Esophagus squamous epithelium (tissue), 5 donors: Measurements from ENCODE around the gene LONRF2. TPM values are rescaled to one million over a fixed set of nuclear protein-coding genes. Genes with fewer than 3 reads are reported as not detected.
"Not testable (repeated sequence)": the region's sequence is repeated elsewhere in the genome, so short reads cannot be mapped to it uniquely, and the experiment has no call there.

Experiments
- DNase-seq: peaks from one replicate; lab custom pipeline; 2025; lab: John Stamatoyannopoulos, UW
- H3K27ac ChIP-seq, 4 donors: fragments of 200-600 bp; sonication (generic); one replicate each; pipeline ENCODE4 v1.5.1; 2016 to 2019; ENCODE audit warnings: mild to moderate bottlenecking in 1 of 4
- H3K27me3 ChIP-seq, 4 donors: fragments of 200-600 bp; sonication (generic); 1 replicate in 3 of 4; 2 replicates in 1 of 4; pipeline versions ENCODE4 v1.5.1 to v1.6.0; 2017 to 2021; ENCODE audit warnings: antibody characterized with exemption in 1 of 4
- H3K36me3 ChIP-seq, 3 donors: fragments of 200-600 bp; sonication (generic); one replicate each; pipeline ENCODE4 v1.5.1; 2016 to 2019
- H3K4me1 ChIP-seq, 3 donors: fragments of 200-600 bp; sonication (generic); one replicate each; pipeline ENCODE4 v1.5.1; 2017 to 2019
- H3K4me3 ChIP-seq, 4 donors: fragments of 200-600 bp; sonication (generic); 1 replicate in 3 of 4; 2 replicates in 1 of 4; pipeline ENCODE4 v1.5.1; 2016 to 2019; ENCODE audit warnings: mild to moderate bottlenecking in 2 of 4, moderate library complexity in 1 of 4
- H3K9me3 ChIP-seq, 3 donors: fragments of 200-600 bp; sonication (generic); one replicate each; pipeline ENCODE4 v1.5.1; 2016 to 2019
- CTCF ChIP-seq, 6 experiments: fragments of 450-650 bp in 4 of 6; fragments of 200-600 bp in 2 of 6; sonication (generic) in 2 of 6; IDR thresholded peaks; one replicate each; pipeline ENCODE4 v1.5.1; 2016 to 2019; ENCODE audit warnings: antibody characterized with exemption in 6 of 6, mild to moderate bottlenecking in 4 of 6, moderate library complexity in 4 of 6
- POLR2A ChIP-seq, 4 donors: fragments of 450-650 bp; IDR thresholded peaks; one replicate each; pipeline ENCODE4 v1.6.1; 2017; ENCODE audit warnings: antibody characterized with exemption in 4 of 4, mild to moderate bottlenecking in 4 of 4, moderate library complexity in 3 of 4
- WGBS, 2 donors: methylation state at CpG; one replicate each; pipeline ENCODE4 v1.1.5; 2018; 5-methylcytosine and 5-hydroxymethylcytosine counted together
- intact Hi-C: fragments of 100-400 bp; cut with DNase I; formaldehyde crosslinking; loops from one replicate; pipeline ENCODE4 v1.15.0; 2022
- total RNA-seq, 4 donors: library from RNA; depleted of rRNA; stranded (reverse); fragments of >200 nt; gene quantifications; one replicate each; pipeline ENCODE4 v1.1.0, GENCODE V29; 2016
- donor health status: DM: yes; HTN: yes; CAD: no.

Gene LONRF2
- 1 to 10 TPM in 2 of 4 donors, under 1 TPM in 2; 0.42 to 6.1 (median 1.0) TPM for total RNA-seq

DNA sequence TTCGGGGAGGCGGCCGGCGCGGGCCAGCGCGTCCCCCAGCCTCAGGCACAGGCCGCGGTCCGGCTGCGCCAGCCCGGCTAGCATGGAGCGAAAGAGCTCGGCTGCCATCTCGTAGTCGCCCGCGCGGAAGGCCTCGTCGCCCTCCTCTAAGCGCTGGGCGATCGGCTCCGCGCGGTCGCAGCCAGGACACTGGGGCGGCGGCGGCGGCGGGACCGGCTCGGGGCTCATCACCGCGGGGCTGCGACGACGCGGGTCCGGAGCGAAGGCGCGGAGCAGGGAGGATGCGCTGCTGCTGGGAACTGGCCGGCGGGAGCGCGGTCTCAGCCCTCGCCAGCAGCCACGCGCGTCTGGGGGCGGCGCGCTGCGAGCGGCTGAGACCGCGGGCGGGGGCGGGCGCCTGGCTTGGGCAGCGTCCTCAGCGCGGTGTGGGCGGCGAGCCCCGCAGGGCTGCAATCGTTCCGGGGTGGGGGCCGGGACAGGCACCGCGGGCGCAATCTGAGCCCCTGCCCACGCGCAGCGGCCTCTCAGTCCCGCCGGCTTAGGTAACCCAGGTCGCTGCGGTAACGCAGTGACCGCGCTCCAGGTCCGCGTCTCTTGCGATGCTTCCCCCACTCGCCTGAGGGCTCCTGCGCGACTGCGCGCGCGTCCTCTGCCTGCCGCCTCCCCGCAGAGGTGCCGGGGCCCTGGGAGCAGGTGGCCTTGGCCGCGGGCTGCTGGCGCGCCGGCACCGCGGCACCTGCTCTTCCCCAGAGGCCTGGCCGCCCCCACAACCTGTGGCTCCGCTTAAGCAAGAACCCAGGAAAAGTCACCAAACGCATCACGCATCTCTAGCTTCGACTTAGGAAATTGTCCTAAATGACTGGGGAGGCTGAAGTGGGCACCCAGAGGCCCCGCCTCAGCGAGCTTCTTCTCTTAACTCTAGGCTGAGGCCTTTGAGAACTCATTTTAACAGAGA lies at the start of gene LONRF2:
TSS of gene LONRF2 (minus strand) at position 636 of the 955 bp plus-strand sequence. CDS start at position 228, 408 bp downstream.
- no peaks in the 10 kb centered on the region for H3K36me3 ChIP-seq
- 5 to 80% methylated on average over 1 to 25 of the region's 113 CpGs for WGBS, 2 donors
- H3K9me3 ChIP-seq: peaks cover 0 to 10% (median 9%) of the 10 kb centered on the region in 3 donors
- TF ChIP-seq POLR2A (IDR thresholded peaks at IDR 0.05): no peak
- no peak for TF ChIP-seq CTCF (IDR thresholded peaks at IDR 0.05)
- peak within 1 kb of the TSS; percentile 46 to 68 (median 58) for H3K4me3 ChIP-seq
- intact Hi-C loops: no loop called here
- DNase-seq: no peak
- peak within 1 kb of the TSS; percentile 23 to 73 (median 52) for H3K27ac ChIP-seq
- H3K4me1 ChIP-seq: peaks cover 3 to 30% (median 18%) of the 10 kb centered on the region in 3 donors
- peaks cover 3 to 83% (median 5%) of the 10 kb centered on the region in 4 donors for H3K27me3 ChIP-seq

GRCh38 chr2:100367163-100367562 lies 44.9 kb upstream of the LONRF2 start:
- peaks cover 0 to 10% (median 0%) of the 10 kb centered on the region in 4 donors for H3K27me3 ChIP-seq
- H3K4me1 ChIP-seq: peaks cover 0 to 24% (median 8%) of the 10 kb centered on the region in 3 donors
- TF ChIP-seq CTCF (IDR thresholded peaks at IDR 0.05): no peak
- TF ChIP-seq POLR2A (IDR thresholded peaks at IDR 0.05): no peak
- intact Hi-C loops: no loop called here
- H3K9me3 ChIP-seq: peaks cover 0 to 27% (median 7%) of the 10 kb centered on the region in 3 donors
- H3K4me3 ChIP-seq: no peak overlapping the region
- DNase-seq: no peak
- H3K27ac ChIP-seq: no peak overlapping the region
- H3K36me3 ChIP-seq: no peaks in the 10 kb centered on the region
- 79 to 82% methylated on average over 1 of the region's 1 CpG for WGBS, 2 donors

GRCh38 chr2:100365434-100365833 lies 43.1 kb upstream of the LONRF2 start:
- Histone ChIP-seq H3K4me1 (peaks cover 0 to 24% (median 8%) of the 10 kb centered on the region in 3 donors), H3K27me3 (peaks cover 0 to 7% (median 0%) of the 10 kb centered on the region in 4 donors), H3K9me3 (peaks cover 0 to 23% (median 18%) of the 10 kb centered on the region in 3 donors), H3K27ac (no peak overlapping the region), H3K36me3 (no peaks in the 10 kb centered on the region), H3K4me3 (no peak overlapping the region)
- peak; percentile 7 for DNase-seq
- intact Hi-C loops: no loop called here
- WGBS, 2 donors: 25 to 27% methylated on average over 3 of the region's 3 CpGs
- TF ChIP-seq CTCF (IDR thresholded peaks at IDR 0.05) (no peak), POLR2A (IDR thresholded peaks at IDR 0.05) (no peak)

DNA sequence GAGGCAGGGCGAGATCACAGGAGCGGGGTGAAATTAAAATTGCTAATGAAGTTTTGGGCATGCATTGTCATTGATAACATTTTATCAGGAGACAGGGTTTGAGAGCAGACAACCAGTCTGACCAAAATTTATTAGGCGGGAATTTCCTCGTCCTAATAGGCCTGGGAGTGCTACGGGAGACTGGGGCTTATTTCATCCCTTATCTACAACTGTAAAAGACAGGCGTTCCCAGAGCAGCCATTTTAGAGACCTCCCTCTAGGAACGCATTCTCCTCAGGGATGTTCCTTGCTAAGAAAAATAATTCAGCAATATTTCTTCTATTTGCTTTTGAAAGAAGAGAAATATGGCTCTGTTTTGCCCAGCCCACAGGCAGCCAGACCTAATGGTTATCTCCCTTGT lies 40.0 kb upstream of the LONRF2 start:
- peaks cover 0 to 18% (median 0%) of the 10 kb centered on the region in 4 donors for H3K27me3 ChIP-seq
- WGBS, 2 donors: 92 to 95% methylated on average over 7 of the region's 7 CpGs
- DNase-seq: not testable (repeated sequence)

GRCh38 chr2:100359576-100359975 lies 37.3 kb upstream of the LONRF2 start:
- Histone ChIP-seq H3K27me3 (peaks cover 0 to 26% (median 0%) of the 10 kb centered on the region in 4 donors), H3K4me1 (peaks cover 0 to 5% (median 2%) of the 10 kb centered on the region in 3 donors), H3K9me3 (peaks cover 0 to 18% (median 14%) of the 10 kb centered on the region in 3 donors), H3K4me3 (no peak overlapping the region), H3K27ac (no peak overlapping the region), H3K36me3 (no peaks in the 10 kb centered on the region)
- intact Hi-C loops: no loop called here
- DNase-seq: no peak
- no peak for TF ChIP-seq CTCF (IDR thresholded peaks at IDR 0.05)

More for the DNA sequence above, 40.0 kb upstream of the LONRF2 start:
- Histone ChIP-seq H3K9me3 (peaks cover 0 to 18% (median 14%) of the 10 kb centered on the region in 3 donors), H3K4me1 (peaks cover 0 to 24% (median 8%) of the 10 kb centered on the region in 3 donors)
- intact Hi-C loops, H3K36me3 ChIP-seq, H3K4me3 ChIP-seq, H3K27ac ChIP-seq: not testable (repeated sequence)
